K562 (cell line): ENCODE results near the gene PRAMEF1. TPM values are rescaled to one million over a fixed set of nuclear protein-coding genes. Genes with fewer than 3 reads are reported as not detected.

Source experiments
- ATAC-seq: fragments of 200-7000 bp; cut with Tn5 transposase; 3 replicates; pipeline ENCODE4 v1.9.1; 2020; ENCODE audit warnings: moderate library complexity
- BruUV-seq: library from RNA; stranded (reverse); fragments of 400-500 nt; replicated peaks from 2 replicates; lab custom pipeline; 2021; lab: Mats Ljungman, UMichigan
- CTCF ChIA-PET: fragments of 300-600 bp; formaldehyde crosslinking; extraction: SDS; loops from one replicate; lab custom pipeline; 2021; ENCODE audit warnings: low intra/inter-chr PET ratio; lab: Yijun Ruan, JAX
- POLR2A ChIA-PET: fragments of 300-600, 350-650 bp; sonication (Branson Sonifier 250); formaldehyde crosslinking; extraction: SDS; loops from one replicate; lab custom pipeline; 2021; ENCODE audit warnings: antibody characterized with exemption, inconsistent platforms; lab: Yijun Ruan, JAX
- DNase-seq, 4 experiments: peaks; one replicate each; pipeline versions ENCODE4 v3.0.0 to v3.0.0-alpha.2; 2011 to 2018; ENCODE audit warnings: low spot score in 3 of 4, mixed read lengths in 3 of 4; ENCODE audit errors: extremely low read depth in 1 of 4
- FAIRE-seq: peaks from 2 replicates; lab custom pipeline; 2011; peaks lifted over from hg19 to GRCh38; lab: Jason Lieb, UNC
- H2AFZ ChIP-seq: 2 replicates; pipeline ENCODE4 v1.6.0; 2011; ENCODE audit warnings: low read depth, low read length, control low read depth, inconsistent platforms
- H3K27ac ChIP-seq: fragments of 200-600 bp; 3 replicates; pipeline ENCODE4 v1.8.0; 2011; ENCODE audit warnings: low read depth, mild to moderate bottlenecking, control low read depth, inconsistent platforms, low read length, moderate library complexity, mixed read lengths; ENCODE audit errors: extremely low read depth
- H3K27me3 ChIP-seq, 2 experiments: fragments of 300-600 bp in 1 of 2; 2 replicates in 1 of 2; 3 replicates in 1 of 2; pipeline versions ENCODE4 v1.6.0 to v1.8.0; 2011; ENCODE audit warnings: inconsistent platforms in 2 of 2, low read length in 2 of 2, mild to moderate bottlenecking in 1 of 2, mixed read lengths in 1 of 2, moderate library complexity in 1 of 2; ENCODE audit not compliant: control insufficient read depth in 2 of 2, insufficient read depth in 2 of 2
- H3K36me3 ChIP-seq: fragments of 300-600 bp; 3 replicates; pipeline ENCODE4 v1.8.0; 2011; ENCODE audit warnings: mild to moderate bottlenecking, low read length, inconsistent platforms; ENCODE audit not compliant: control insufficient read depth, insufficient read depth
- H3K4me1 ChIP-seq, 2 experiments: fragments of 200-600 bp in 1 of 2; replicated peaks in 1 of 2; 2 replicates in 1 of 2; 3 replicates in 1 of 2; pipeline versions ENCODE4 v1.5.1 to v1.8.0; 2011; ENCODE audit warnings: inconsistent platforms in 2 of 2, low read length in 2 of 2, mild to moderate bottlenecking in 1 of 2, mixed read lengths in 1 of 2, moderate library complexity in 1 of 2; ENCODE audit not compliant: control insufficient read depth in 2 of 2, insufficient read depth in 2 of 2
- H3K4me2 ChIP-seq: 2 replicates; pipeline ENCODE4 v1.6.1; 2011; ENCODE audit warnings: low read length, control low read depth, inconsistent platforms, mixed read lengths; ENCODE audit not compliant: insufficient read depth
- H3K4me3 ChIP-seq: fragments of 200-600 bp; sonication (generic), shearing (Covaris generic); 2 replicates; pipeline ENCODE4 v1.5.1; 2016; ENCODE audit warnings: control low read depth, inconsistent platforms
- H3K79me2 ChIP-seq: fragments of 200-600 bp; 3 replicates; pipeline ENCODE4 v1.8.0; 2011; ENCODE audit warnings: low read length, inconsistent platforms; ENCODE audit not compliant: control insufficient read depth, insufficient read depth
- H3K9ac ChIP-seq, 2 experiments: 2 replicates each; pipeline versions ENCODE4 v1.6.0 to v1.6.1; 2011; ENCODE audit warnings: low read depth in 2 of 2, low read length in 2 of 2, control low read depth in 1 of 2, inconsistent platforms in 1 of 2, mild to moderate bottlenecking in 1 of 2, mixed read lengths in 1 of 2; ENCODE audit not compliant: insufficient read depth in 1 of 2
- H3K9me1 ChIP-seq: one replicate; pipeline ENCODE4 v1.6.0; 2011; ENCODE audit warnings: inconsistent platforms, mild to moderate bottlenecking, low read length, moderate library complexity; ENCODE audit not compliant: control insufficient read depth, insufficient read depth
- H3K9me3 ChIP-seq: replicated peaks from 2 replicates; pipeline ENCODE4 v1.5.1; 2011; ENCODE audit warnings: low read depth, low read length, inconsistent platforms; ENCODE audit not compliant: control insufficient read depth, insufficient read depth
- H4K20me1 ChIP-seq: replicated peaks from 2 replicates; pipeline ENCODE4 v1.6.1; 2011; ENCODE audit warnings: low read length, inconsistent platforms, mixed read lengths; ENCODE audit not compliant: control insufficient read depth, insufficient read depth
- FOXK2 ChIP-seq, 2 experiments: fragments of 450-650 bp; IDR thresholded peaks in 1 of 2; conservative IDR thresholded peaks in 1 of 2; 2 replicates each; pipeline ENCODE4 v1.6.1; 2016; ENCODE audit warnings: low read depth in 2 of 2, mild to moderate bottlenecking in 1 of 2
- HDAC3 ChIP-seq: fragments of 450-650 bp; IDR thresholded peaks from 2 replicates; pipeline ENCODE4 v1.6.1; 2018; ENCODE audit warnings: borderline replicate concordance, mild to moderate bottlenecking, moderate library complexity; ENCODE audit not compliant: partially characterized antibody
- RAD51 ChIP-seq: fragments of 450-650 bp; IDR thresholded peaks from 2 replicates; pipeline ENCODE4 v1.7.1; 2016; ENCODE audit warnings: low read depth, mild to moderate bottlenecking, borderline replicate concordance
- SMARCA5 ChIP-seq: fragments of 450-650 bp; IDR thresholded peaks from 2 replicates; pipeline ENCODE4 v1.6.1; 2016
- TCF7L2 ChIP-seq: fragments of 150-350 bp; IDR thresholded peaks from 2 replicates; pipeline ENCODE4 v1.6.1; 2016; ENCODE audit warnings: low read depth, mild to moderate bottlenecking, low read length, moderate library complexity
- YY1 ChIP-seq, 3 experiments: IDR thresholded peaks; 2 replicates each; pipeline ENCODE4 v1.6.1; 2011; ENCODE audit warnings: low read length in 2 of 3, mild to moderate bottlenecking in 2 of 3, moderate library complexity in 2 of 3, borderline replicate concordance in 1 of 3, control low read depth in 1 of 3, low read depth in 1 of 3; ENCODE audit not compliant: insufficient read depth in 3 of 3, insufficient replicate concordance in 2 of 3, control insufficient read depth in 1 of 3, insufficient read length in 1 of 3; ENCODE audit errors: extremely low read depth in 1 of 3
- ZNF174 ChIP-seq: fragments of 250-450 bp; sonication (Bioruptor Pico); IDR thresholded peaks from 2 replicates; pipeline ENCODE4 v1.4.0; 2020; ENCODE audit warnings: mild to moderate bottlenecking
- ZNF24 ChIP-seq: fragments of 450-650 bp; IDR thresholded peaks from 2 replicates; pipeline ENCODE4 v1.6.1; 2016
- WGBS: fragments of 100-300 bp; shearing (Covaris generic); methylation state at CpG from one replicate; pipeline ENCODE4 v1.1.6; 2016; ENCODE audit warnings: low coverage, mixed read lengths; ENCODE audit not compliant: insufficient coverage; ENCODE audit errors: missing lambda C conversion rate; 5-methylcytosine and 5-hydroxymethylcytosine counted together
- in situ Hi-C: fragments of 300-500 bp; cut with MboI; formaldehyde crosslinking; loops from 4 replicates; pipeline ENCODE4 v1.15.0; 2018; ENCODE audit warnings: inconsistent platforms, mixed read lengths
- intact Hi-C: fragments of 100-400 bp; cut with micrococcal nuclease; formaldehyde crosslinking; loops from 2 replicates; pipeline ENCODE4 v1.14.2; 2022
- polyA plus RNA-seq, 8 experiments: library from polyadenylated mRNA; depleted of rRNA in 4 of 8; stranded (reverse) in 5 of 8; unstranded in 3 of 8; fragments of >200 nt; fragmentation: Nextera tagmentation in 2 of 8; fragmentation: Illumina TruSeq in 1 of 8; extraction: Ambion mirVana in 2 of 8; extraction: Trizol in 1 of 8; gene quantifications; 2 replicates each; pipeline versions ENCODE4 v1.2.1 to v1.2.3, GENCODE V29; 2011 to 2014; ENCODE audit warnings: inconsistent platforms in 1 of 8, missing spikeins in 1 of 8
- total RNA-seq, 7 experiments: library from RNA; depleted of rRNA in 6 of 7; stranded (reverse); fragments of >200 nt in 6 of 7; fragmentation: Illumina TruSeq in 2 of 7; extraction: Trizol in 2 of 7; gene quantifications; 2 replicates each; pipeline versions ENCODE4 v1.2.1 to v1.2.3, GENCODE V29; 2011 to 2021; ENCODE audit warnings: low replicate concordance in 1 of 7
- TF ChIP-seq, protein P1 (sequence below), 2 experiments: fragments of 450-650 bp; IDR thresholded peaks; 2 replicates each; pipeline ENCODE4 v1.6.1; 2016; ENCODE audit warnings: mild to moderate bottlenecking in 2 of 2, borderline replicate concordance in 1 of 2, low read depth in 1 of 2, moderate library complexity in 1 of 2
- TF ChIP-seq, protein P2 (sequence below): fragments of 450-650 bp; formaldehyde crosslinking; IDR thresholded peaks from 2 replicates; pipeline ENCODE4 v1.4.0; 2022; ENCODE audit warnings: missing genetic modification characterization

Gene PRAMEF1
- total and polyA plus RNA-seq, 9 of the 15 experiments (the other 6 are each of a cell fraction or from before 2014, with no cell fraction given), result not detected

DNA sequence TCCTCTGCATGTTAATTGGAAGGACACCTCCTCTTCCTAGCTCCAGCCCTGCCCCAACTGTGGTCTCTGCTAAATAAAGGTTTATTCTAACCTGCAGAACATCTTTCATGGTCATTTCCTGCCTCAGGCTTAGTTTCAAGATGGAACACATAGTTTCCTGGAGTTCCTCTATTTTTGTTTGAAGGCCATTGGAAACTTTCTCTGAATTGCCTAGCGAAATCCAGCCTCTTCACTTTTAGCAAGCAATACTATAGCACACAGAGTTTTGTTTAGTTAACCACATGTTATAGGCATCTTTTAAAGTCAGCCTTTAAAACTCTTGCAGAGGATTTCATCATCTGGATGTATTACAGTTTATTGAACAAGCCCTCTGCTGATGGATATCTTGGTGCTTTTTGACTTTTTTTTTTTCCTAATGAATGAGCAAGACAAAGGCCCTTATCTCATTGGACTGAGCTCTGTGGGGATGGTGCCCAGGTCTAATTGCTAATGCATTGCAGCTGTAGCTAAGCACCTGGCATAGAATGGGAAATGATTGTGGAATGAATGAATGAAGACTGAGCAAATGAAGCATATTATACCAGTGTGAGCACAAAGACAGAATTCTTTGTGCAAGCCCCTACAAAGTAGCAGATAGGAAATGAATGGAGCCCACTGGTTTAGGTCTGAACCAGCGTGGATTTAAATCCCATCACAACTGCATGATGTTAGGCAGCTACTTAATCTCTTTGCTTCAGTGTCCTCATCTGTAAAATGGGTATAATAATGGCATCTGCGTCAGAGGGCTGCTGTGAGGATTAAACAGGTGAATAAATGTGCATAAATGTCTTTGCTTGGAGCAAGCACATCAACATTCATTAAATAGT lies 45.8 kb upstream of the PRAMEF1 start:
- ChIA-PET POLR2A (interaction anchor here (0.8 kb wide), 1 partner anchor 12 kb away, joined by 3 read pairs; no protein-coding TSS in a partner anchor), CTCF (no interaction called here)
- no peak for FAIRE-seq
- intact Hi-C loops (no loop called here), in situ Hi-C loops (no loop called here)
- no peak overlapping the region for H3K4me3 ChIP-seq
- H3K27ac ChIP-seq, result no peak overlapping the region; the same call in 2 of the 3 replicates
- no peaks in the 10 kb centered on the region for H3K36me3 ChIP-seq
- H3K4me2 ChIP-seq, result no peak overlapping the region; the same call in 1 of the 2 replicates
- peak; percentile 80 for ATAC-seq
- H2AFZ ChIP-seq, result no peak overlapping the region
- no peaks in the 10 kb centered on the region for H4K20me1 ChIP-seq
- no peak for DNase-seq
- no peak overlapping the region for H3K9ac ChIP-seq
- 6% methylated on average over 3 of the region's 3 CpGs for WGBS
- no TSS peak for BruUV-seq
- 0 out of 2 replicates have a peak, but pooled peaks cover 4% of the 10 kb centered on the region for H3K9me3 ChIP-seq
- H3K79me2 ChIP-seq, result no peaks in the 10 kb centered on the region
- H3K4me1 ChIP-seq, result no peaks in the 10 kb centered on the region; a peak in 1 of 5 replicates
- H3K9me1 ChIP-seq, result no peaks in the 10 kb centered on the region
- H3K27me3 ChIP-seq, result no peaks in the 10 kb centered on the region
- TF ChIP-seq SMARCA5 (peak; percentile 91; the same call in 1 of the 2 replicates), YY1 (IDR thresholded peaks at IDR 0.05; ENCODE audit: borderline replicate concordance in 1 of 3, control insufficient read depth in 1 of 3, extremely low read depth in 1 of 3, insufficient read depth in 3 of 3, insufficient read length in 1 of 3, insufficient replicate concordance in 2 of 3, low read depth in 1 of 3, low read length in 2 of 3) (no peak), FOXK2 (conservative IDR thresholded peaks at IDR 0.05 in 1 of 2, IDR thresholded peaks at IDR 0.05 in 1 of 2; ENCODE audit: low read depth in 2 of 2) (no peak), HDAC3 (peak; percentile 59), TCF7L2 (no peak), ZNF174 (CRISPR knock-in tag) (no peak), ZNF24 (peak; percentile 91), RAD51 (no peak)
- TF ChIP-seq, protein P1, sequence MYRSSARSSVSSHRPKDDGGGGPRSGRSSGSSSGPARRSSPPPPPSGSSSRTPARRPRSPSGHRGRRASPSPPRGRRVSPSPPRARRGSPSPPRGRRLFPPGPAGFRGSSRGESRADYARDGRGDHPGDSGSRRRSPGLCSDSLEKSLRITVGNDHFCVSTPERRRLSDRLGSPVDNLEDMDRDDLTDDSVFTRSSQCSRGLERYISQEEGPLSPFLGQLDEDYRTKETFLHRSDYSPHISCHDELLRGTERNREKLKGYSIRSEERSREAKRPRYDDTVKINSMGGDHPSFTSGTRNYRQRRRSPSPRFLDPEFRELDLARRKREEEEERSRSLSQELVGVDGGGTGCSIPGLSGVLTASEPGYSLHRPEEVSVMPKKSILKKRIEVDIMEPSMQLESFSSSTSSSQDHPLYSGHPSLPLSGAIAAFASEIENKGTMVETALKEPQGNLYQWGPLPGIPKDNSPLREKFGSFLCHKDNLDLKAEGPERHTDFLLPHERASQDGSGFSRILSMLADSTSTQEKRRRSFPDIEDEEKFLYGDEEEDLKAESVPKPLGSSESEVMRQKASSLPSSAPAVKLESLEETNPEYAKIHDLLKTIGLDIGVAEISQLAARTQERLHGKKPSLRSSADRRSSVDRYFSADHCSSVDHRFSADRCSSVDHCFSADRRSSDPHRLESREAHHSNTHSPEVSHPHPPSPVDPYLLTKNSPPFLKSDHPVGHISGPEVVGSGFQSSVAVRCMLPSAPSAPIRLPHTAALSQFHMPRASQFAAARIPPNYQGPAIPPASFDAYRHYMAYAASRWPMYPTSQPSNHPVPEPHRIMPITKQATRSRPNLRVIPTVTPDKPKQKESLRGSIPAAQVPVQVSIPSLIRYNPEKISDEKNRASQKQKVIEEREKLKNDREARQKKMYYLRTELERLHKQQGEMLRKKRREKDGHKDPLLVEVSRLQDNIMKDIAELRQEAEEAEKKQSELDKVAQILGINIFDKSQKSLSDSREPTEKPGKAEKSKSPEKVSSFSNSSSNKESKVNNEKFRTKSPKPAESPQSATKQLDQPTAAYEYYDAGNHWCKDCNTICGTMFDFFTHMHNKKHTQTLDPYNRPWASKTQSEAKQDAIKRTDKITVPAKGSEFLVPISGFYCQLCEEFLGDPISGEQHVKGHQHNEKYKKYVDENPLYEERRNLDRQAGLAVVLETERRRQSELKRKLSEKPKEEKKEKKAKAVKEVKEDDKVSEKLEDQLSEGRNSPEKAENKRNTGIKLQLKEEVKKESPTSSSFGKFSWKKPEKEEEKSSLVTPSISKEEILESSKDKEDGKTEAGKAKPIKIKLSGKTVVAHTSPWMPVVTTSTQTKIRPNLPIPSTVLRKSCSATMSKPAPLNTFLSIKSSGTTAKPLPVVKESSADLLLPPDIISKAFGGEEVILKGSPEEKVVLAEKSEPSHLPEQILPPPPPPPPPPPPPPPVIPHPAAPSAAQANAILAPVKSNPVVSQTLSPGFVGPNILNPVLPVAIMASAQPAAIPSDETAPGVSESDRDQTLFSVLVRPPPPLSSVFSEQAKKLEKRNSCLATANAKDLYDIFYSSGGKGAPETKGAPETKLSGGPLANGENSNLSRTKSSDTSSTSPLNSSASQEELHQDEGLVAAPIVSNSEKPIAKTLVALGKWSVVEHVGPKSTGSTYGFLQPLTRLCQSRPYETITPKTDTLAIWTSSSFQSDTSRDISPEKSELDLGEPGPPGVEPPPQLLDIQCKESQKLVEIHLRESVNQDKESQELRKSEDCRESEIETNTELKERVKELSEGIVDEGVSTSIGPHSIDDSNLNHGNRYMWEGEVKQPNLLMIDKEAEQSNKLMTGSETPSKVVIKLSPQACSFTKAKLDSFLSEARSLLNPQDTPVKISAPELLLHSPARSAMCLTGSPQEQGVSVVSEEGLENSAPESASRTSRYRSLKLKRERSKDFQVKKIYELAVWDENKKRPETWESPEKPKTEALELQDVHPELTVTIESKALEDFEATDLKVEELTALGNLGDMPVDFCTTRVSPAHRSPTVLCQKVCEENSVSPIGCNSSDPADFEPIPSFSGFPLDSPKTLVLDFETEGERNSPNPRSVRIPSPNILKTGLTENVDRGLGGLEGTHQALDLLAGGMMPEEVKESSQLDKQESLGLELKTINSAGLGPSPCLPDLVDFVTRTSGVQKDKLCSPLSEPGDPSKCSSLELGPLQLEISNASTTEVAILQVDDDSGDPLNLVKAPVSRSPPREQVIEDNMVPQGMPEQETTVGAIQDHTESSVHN (IDR thresholded peaks at IDR 0.05; ENCODE audit: borderline replicate concordance in 1 of 2, low read depth in 1 of 2), result peak; percentile 58 to 70; a peak in 1 of 4 replicates
- TF ChIP-seq, protein P2, sequence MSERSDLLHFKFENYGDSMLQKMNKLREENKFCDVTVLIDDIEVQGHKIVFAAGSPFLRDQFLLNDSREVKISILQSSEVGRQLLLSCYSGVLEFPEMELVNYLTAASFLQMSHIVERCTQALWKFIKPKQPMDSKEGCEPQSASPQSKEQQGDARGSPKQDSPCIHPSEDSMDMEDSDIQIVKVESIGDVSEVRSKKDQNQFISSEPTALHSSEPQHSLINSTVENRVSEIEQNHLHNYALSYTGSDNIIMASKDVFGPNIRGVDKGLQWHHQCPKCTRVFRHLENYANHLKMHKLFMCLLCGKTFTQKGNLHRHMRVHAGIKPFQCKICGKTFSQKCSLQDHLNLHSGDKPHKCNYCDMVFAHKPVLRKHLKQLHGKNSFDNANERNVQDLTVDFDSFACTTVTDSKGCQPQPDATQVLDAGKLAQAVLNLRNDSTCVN (CRISPR knock-in tag), result no peak
